HG03045 (cell line): ENCODE data around the gene SLX4IP.
"Not testable (repeated sequence)": the region's sequence is repeated elsewhere in the genome, so short reads cannot be mapped to it uniquely, and the experiment has no call there.

Experiments
- ATAC-seq: cut with Tn5 transposase; IDR thresholded peaks from one replicate; pipeline ENCODE4 v1.9.1; 2021; ENCODE audit warnings: mild to moderate bottlenecking, moderate library complexity; ENCODE audit not compliant: unreplicated experiment

Gene SLX4IP

DNA sequence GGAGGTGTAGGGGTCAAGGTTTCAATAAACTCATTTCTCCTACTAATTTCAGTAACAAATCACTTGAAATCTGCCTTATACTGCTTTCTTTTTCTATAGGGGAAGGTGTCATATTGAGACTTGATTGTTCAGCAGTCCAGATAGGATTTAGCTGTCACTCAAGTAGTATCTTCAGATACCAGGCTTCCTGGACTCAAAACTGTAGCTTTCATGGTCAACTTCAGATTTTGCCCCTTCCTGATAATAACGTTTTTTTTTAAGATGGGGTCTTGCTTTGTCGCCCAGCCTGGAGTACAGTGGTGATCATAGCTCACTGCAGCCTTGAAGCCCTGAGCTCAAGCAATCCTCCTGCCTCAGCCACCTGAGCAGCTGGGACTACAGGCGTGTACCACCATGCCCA, 160.9 kb downstream of the SLX4IP start:
- no peak for ATAC-seq

DNA sequence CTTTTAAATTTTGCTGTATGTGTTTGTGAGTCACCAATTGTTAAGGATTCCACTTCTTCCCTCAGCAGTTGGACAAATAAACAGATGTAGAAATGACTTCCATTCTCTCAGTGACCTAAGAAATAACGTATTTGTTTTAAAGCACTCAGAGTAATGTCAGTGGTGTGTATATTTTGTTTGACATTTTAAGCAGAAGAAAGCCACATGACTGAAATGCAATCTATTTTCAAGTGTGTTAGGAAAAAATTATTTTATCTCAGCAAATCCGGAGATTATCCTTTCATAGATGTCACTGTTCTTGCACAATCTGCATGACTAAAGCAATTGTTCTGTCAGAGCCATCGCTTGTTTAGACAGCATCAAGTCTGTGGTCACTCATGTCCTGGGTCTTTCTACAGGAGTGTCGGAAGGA, 161.6 kb downstream of the SLX4IP start:
- ATAC-seq: no peak

DNA sequence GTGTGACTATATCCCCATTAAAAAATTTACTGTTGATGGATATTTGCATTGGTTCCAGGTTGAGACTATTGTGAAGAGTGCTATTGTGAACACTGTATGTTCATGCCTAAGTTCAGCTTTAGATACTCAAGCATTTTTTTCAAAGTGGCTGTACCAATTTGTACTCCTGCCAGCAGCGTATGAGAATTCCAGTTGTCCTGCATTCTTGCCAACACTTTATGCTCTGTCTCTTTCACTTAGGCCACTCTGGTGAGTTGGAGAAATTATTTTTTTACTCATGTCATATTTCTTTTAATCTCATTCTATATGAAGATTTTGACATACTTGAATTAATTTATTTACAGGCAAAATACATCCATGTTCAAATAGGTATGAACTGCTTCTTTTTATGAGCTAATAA, 162.5 kb downstream of the SLX4IP start:
- no peak for ATAC-seq

DNA sequence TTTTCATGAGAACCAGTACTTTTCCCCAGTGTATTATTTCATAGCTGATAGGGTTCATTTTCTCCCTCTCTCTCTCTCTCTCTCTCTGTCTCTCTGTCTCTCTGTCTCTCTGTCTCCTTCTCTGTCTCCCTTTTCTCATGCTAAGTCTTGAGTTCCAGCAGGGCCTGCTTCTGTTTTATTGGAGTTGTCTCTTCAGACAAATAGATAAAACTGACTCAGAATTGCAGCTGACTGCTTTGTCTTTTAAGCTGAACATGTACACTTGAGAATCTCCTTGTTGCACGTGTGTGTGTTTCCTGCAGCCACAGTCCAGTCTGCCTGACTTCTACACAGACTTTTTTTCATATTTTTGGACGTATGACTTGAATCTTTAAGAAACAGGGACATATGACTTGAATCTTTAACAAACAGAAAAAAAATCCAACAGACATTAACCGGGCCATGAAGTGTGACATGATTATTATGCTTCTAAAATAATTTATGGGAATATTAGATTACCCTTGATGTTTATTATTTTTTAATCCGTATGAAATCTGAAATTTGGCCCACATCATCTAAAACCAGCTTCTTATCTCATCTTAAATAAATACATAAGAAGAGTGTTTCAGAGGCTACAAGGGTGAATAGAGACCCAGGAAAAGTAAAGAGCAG, 167.2 kb downstream of the SLX4IP start:
- ATAC-seq: no peak

DNA sequence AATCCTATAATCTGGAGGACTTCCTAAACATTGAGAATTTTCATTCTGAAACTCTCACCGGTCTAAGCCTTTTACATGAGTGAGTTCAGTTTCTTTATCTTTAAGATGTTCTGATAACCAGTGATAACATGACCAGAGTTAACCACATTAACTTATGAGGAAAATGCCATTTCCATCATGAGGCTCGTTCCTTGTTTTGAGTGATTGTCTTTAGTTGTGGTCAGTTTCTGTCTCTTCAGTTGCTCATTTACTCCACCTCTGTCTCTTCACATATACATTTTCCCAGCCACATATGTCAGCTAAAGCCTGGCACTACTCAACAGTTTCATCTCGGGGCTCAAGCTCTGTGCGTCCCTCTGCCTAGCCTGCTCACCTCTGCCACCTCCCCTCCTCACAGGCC, 168.3 kb downstream of the SLX4IP start:
- ATAC-seq: no peak

DNA sequence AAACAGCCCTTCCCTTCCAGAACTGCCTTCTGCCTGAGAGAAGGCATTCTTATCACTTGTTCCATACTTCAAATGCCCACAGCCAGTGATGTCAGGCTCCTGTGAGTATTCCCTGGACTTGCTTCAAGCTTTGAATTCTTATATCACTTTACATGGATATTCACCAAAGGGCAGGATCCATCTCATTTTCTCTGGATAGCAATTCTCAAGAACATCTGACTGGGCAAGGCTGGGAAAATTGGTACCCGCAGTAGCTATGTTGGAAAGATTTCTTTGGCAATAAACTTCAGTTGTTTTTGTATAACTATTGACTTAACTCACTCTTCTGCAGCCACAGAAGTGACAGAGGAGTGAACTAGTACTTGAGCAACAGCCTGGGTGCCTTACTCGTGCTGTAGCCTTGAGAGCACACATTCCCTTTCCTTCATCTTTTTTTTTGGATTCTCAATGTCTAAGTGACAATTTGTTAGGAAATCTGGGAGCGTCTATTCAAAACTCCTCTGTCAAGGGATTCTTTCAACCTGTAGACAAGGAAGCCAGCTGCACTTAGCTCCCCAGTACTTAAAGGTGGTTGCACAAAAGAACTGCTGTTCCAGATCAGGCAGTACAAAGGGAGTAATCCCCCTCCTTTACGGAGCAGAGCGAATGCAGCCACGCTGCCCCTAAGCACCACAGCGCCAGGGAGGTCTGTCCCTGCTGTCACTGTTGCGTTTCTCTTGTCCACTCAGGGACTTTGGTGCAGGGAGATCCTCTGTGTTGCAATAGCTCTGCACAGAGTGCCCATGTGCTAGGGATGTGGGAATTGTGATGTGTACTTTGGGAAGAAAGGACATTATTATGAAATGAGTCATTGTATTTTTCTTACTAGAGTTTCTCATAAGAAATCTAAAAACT, 169.1 kb downstream of the SLX4IP start:
- ATAC-seq: no peak

DNA sequence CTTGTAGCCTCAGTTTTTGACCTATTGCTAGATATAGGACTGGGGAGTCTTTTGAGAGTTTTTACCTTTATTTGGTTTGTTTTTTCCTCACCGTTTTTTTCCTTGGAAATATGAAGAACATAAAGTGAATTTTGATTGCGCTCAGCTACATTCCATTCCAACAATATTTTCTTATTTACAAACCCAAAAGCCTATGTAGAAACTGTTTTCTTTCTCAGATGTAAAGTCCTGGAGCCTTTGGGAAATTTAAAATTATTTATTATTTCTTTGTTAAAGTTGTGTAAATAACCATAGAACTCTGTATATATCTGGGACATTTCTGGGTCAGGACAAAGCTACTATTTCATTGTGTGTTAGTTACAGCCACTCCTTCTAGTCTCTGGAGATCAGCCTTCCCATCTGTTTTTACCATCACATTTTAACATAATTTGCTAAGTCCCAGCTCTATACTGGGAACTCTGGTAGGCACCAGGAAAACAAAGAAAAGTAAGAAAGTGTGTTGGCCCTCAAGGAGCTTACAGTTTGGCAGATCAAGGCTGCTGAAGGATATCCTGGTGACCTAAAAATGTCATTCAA, 169.8 kb downstream of the SLX4IP start:
- ATAC-seq: no peak

DNA sequence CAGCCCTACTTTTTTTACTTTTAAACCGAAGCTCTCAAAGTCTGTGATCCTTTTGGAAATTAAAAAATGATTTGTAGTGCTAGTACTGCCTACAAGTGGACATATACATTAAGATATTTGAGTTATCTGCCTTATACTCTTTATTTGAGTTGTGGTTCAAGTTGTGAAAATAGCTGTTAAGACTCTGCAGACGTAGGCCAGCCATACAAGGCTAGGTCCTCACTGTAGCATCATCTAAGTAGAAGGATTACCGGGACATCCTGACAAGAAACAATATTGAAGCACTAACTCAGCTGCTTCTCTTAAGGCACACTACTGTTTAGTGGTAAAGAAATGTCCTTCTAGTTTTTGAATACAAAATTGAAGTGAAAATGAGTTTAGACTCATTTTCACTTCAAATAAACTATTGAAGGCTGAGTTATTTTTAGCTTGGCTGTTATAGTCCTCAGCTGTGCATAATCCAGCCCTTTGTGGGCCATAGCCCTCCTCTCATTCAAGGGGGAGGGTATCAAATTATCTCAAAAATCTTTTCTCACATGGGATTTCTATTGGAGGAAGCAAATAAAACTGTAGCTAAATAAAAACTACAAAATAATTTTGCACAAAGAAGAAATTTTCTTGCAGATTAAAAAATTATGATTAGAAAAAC, 170.6 kb downstream of the SLX4IP start:
- no peak for ATAC-seq

DNA sequence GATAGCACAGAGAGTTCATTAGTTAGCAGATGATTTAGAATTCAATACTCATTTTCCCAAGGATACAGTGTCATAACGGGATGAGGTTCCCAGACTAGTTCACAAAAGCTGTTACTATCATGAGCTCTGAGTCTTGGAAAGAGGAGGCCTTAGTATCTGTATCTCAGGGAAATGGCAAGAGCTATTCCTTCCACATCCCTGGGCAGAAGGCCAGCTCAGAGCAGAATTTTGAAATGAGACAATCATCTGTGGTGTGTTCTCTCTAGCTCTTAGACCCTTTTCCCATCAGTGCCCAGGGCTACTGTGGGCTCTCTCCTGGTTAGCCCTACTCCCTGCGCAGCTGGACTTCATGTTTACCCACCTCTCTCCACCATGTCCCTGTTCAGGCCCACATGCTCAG, 174.2 kb downstream of the SLX4IP start:
- no peak for ATAC-seq

DNA sequence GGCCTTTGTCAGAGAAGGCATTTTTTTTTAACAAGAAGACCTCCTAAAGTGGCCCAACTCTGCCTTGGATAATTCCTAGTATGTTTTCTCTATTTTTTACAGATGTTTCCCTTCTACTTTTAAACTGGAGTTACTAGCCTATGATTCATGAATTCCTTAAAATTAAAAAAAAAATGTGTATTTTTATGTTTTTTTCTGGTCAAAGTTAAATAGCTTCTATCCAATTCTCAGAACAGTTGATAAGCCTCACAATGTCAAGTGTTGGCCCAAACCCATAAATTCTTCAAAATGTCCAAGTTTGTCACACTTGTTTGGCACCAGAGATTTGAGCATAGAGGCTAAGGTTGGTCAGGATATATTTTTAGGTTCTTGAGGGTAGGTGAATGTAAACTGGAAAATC, 174.7 kb downstream of the SLX4IP start:
- no peak for ATAC-seq

DNA sequence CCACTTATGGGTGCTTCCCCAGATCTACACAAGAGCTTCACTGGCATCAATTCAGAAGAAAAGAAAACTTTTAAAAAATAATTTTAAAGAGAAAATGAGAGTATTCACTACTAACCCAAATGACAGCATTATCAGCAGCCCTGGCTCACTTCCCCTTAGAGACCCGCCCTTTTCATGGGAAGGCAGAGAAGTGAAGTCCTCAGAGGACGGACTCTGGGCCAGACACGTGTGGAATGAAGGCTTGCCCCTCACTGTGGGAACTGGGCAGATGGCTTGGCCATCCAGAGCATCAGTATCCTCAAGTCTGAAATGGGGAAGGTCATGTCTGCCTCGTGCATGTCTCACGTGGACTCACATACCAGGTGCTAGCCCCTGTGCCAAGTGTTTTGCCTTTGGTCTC, 175.1 kb downstream of the SLX4IP start:
- ATAC-seq: no peak

DNA sequence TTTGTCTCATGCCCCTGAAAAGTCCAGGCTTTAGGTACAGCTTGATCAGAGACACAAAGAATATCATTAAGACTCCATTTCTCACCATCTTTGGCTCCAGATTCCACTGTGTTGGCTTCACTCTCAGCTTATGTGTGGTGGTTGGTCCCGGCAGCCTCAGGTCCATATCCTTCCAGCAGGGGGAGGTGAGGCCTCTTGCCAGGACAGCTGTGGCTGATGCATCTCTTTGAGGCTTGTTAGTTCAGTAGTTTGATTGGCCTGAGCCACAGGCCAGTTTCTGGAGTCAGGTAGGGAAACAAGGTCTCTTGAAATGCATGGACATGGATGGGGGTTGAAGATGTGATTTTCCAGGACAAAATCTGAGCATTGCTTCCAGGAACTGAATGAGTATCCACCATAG, 176.3 kb downstream of the SLX4IP start:
- no peak for ATAC-seq

DNA sequence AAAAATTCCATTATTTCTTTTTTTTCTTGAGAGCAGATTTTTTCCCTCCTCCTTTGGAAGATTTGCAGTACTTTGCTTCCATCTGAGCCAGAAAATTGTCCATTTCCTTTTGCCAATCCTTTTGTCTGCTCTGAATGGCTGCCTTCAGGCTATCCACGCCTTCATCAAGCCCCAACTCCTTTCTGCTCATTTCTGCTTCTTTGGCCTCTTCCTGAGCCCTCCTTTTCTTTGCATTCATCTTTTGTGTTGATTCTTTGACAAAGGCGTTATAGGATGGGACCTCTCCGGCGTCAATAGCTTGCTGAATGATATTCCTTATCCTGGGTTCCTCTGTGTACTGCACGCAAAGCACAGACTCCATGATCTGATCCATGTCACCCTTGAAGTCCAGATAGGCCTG, 178.3 kb downstream of the SLX4IP start:
- ATAC-seq: not testable (repeated sequence)

DNA sequence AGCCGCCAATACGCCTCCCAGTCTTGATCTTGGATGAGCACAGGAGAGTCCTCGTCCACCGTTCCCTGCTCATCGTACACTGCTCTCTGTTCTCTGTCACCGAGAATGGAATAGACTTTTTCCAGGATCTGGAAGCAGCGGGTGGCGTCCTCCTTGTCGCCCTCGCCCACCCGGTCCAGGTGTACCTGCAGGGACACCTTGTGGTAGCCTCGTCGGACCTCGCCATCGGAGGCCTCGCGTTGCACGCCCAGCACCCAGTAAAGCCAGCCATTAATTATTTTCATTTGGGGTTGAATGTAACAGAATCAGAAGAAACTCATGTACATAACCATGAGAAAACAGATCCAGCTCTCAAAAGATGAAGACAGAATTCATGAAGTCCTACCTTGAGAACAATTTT, 178.8 kb downstream of the SLX4IP start:
- no peak for ATAC-seq

DNA sequence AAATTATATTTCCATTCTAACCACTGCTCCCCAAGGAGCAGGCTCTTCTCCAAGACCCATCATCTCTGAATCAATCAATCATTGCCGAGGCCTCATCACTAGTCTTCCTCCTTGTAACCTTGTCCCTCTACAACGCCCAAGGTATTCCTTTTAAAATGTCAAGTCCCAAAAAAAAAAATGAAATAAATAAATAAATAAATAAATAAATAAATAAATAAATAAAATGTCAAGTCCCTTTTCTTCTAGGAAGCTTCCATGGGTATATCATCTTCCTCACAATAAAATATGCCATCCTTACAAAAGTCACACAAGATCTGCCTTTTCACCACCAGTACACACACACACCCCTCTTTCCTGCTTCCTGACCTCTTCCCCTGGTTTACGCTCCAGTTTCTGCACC, 181.1 kb downstream of the SLX4IP start:
- no peak for ATAC-seq

DNA sequence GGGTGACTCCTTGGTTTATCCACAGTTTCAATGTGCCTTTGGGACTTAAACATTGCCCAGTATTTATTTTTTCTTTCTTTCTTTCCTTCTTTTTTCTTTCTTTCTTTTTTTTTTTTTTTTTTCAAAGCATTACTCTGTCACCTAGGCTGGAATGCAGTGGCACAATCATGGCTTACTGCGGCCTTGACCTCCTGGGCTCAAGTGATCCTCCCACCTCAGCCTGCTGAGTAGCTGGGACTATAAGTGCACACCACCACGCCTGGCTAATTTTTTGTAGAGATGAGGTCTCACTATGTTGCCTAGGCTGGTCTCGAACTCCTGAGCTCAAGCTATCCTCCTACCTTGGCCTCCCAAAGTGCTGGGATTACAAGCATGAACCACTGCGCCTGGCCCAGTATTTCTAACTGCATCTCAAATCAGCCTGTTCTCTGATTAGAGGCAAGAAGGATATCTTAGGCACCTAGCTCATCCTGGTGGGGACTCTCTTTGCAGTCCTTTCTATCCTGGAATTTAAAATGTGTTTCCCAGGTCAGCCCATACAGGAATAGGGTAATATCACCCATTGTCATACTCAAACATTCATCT, 182.5 kb downstream of the SLX4IP start:
- ATAC-seq: not testable (repeated sequence)

DNA sequence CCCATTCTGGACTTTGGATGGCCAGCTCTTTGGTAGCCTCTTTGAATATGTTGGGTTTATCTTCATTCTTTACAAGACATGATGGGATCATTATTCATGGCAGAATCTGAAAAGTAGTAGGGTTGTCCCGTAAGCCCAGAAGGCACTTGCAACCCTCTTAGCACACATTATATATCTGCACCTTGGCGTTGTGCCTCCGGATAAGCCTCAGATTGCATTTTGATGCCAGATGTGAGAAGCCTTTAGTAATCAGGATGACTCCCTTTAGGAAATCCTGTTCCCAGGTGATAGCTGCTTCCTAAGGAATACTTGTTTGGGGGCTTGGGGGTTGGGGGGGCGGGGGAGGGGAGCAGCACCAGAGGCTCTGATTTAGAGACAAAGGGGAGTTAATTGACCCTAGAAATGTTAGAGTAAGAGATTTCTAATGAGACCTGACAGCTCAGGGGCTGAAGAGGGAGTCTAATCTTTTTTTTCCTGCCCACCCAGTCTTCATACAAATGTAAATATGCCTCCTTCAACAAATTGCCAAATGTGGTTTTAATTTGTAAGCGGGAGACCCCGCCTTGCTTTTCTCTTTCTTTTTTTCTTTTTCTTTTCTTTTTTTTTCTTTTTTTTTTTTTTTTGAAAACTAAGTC, 183.6 kb downstream of the SLX4IP start:
- no peak for ATAC-seq

DNA sequence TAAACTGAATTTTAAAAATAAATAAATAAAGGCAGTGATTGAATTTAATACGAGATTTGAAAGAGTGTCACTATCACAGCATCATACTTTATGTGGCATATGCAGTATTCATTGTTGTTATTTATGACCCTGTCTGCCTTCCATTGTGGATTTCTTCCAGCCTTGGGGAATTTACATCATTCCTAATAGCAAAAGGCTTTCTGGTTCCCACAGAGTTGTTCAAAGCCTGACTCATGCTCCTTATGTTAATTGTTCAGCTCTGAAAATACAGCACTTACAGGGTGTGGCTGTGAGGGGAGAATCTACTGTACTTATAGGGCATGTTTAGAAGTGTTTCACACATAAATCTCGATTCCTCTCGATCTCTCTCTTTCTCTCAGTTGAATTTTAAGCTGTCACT, 184.3 kb downstream of the SLX4IP start:
- ATAC-seq: no peak

DNA sequence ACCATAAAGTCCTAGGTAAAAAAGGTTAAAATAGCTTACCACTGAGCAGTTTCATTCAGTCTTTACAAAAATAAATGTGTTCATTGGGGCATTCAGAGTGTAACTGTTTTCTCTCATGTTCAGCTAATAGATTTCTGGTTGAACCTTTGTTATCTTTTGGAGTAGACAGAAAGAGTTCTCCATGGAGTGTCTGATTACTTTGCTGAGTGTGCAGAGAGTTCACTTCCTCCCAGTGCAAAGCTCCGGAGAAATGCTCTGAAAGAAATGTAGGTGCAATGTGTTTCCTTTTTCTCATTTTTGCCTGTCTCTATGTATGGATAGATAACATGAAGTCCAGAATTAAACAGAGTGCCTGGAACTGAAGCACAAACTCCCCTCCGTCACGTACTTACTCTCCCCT, 186.0 kb downstream of the SLX4IP start:
- no peak for ATAC-seq

DNA sequence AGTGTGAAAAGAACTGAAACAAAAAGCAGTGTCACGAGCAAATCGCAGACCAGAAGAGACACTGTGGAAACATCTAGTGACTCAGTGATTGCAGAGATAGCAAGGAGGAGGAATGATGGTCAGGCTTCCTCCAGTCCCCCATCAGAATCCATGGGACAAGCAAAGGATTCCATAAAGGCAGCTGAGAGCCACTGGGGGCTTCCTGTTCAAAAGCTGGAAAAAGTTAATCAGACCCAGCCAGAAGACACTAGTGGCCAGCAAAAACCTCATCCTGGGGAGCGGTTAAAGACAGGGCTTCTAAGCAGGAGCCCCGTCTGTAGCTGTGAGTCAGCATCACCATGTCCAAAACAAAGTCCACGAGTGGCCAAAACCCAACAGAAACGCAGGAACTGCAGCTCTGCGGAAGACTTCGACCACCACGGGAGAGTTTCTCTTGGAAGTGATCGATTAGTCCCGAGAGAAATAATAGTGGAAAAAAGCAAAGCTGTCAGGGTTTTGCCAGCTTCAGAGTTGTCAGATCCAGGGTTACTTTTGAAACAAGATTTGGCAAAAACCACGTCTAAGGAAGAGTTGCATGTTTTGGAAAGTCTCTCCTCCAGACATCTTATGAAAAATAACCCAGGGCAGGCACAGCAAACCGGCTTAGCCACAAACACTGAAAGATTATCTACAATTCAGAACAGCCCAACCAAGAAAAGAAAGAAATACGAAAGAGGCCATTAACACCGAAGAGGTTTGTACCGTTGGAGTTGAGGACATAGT, 187.7 kb downstream of the SLX4IP start:
- no peak for ATAC-seq
